ENCODE measurements around the gene CLCN1.
A peak's percentile ranks its signal among the peaks of the same experiment; 100 is the strongest.

The CLCN1 gene

GRCh38 chr7:143286522-143286890 is 29.4 kb upstream of the CLCN1 start:
- no peak for DNase-seq
- no peak for TF ChIP-seq EZH2phosphoT487 (IDR thresholded peaks at IDR 0.05; ENCODE audit: low read length)

GRCh38 chr7:143287339-143287934 is 28.5 kb upstream of the CLCN1 start:
- Histone ChIP-seq H3K9ac (ENCODE audit: low read length) (no peak overlapping the region), H3K4me3 (ENCODE audit: low read length) (peak overlapping the region; percentile 30; the same call in 1 of the 2 replicates), H3K4me2 (ENCODE audit: low read depth, low read length) (peak overlapping the region; percentile 63), H4K20me1 (ENCODE audit: insufficient read depth, low read length) (no peaks in the 10 kb centered on the region), H3K36me3 (replicated peaks; ENCODE audit: insufficient read depth, low read length) (peaks cover 11% of the 10 kb centered on the region), H3K9me2 (replicated peaks; ENCODE audit: insufficient read depth, low read length) (no peaks in the 10 kb centered on the region), H2AFZ (ENCODE audit: low read length) (peak overlapping the region; percentile 90), H3F3A (ENCODE audit: insufficient read depth, low read length) (no peaks in the 10 kb centered on the region), H3K4me1 (ENCODE audit: low read length) (peaks cover 16% of the 10 kb centered on the region), H3K27ac (ENCODE audit: low read length) (no peak overlapping the region), H3K9me3 (replicated peaks; ENCODE audit: insufficient read depth, low read length) (no peaks in the 10 kb centered on the region), H3K27me3 (replicated peaks; ENCODE audit: insufficient read depth, low read length) (no peaks in the 10 kb centered on the region), H3K79me2 (ENCODE audit: low read length) (peaks cover 40% of the 10 kb centered on the region)
- TF ChIP-seq EZH2phosphoT487 (IDR thresholded peaks at IDR 0.05; ENCODE audit: low read length) (no peak), EZH2 (optimal IDR thresholded peaks at IDR 0.05; ENCODE audit: low read depth, low read length) (no peak), CTCF (IDR thresholded peaks at IDR 0.05; ENCODE audit: low read length) (no peak)
- no peak for DNase-seq

More at GRCh38 chr7:143286522-143286890, 29.4 kb upstream of the CLCN1 start:
- Histone ChIP-seq H3K79me2 (ENCODE audit: low read length) (peaks cover 33% of the 10 kb centered on the region), H3K9me2 (replicated peaks; ENCODE audit: insufficient read depth, low read length) (no peaks in the 10 kb centered on the region), H3F3A (ENCODE audit: insufficient read depth, low read length) (no peaks in the 10 kb centered on the region), H3K36me3 (replicated peaks; ENCODE audit: insufficient read depth, low read length) (peaks cover 5% of the 10 kb centered on the region; the same call in 1 of the 2 replicates), H3K4me2 (ENCODE audit: low read depth, low read length) (no peak overlapping the region), H3K9ac (ENCODE audit: low read length) (no peak overlapping the region), H3K4me3 (ENCODE audit: low read length) (no peak overlapping the region), H2AFZ (ENCODE audit: low read length) (no peak overlapping the region), H3K4me1 (ENCODE audit: low read length) (peaks cover 16% of the 10 kb centered on the region), H4K20me1 (ENCODE audit: insufficient read depth, low read length) (no peaks in the 10 kb centered on the region), H3K27ac (ENCODE audit: low read length) (no peak overlapping the region), H3K27me3 (replicated peaks; ENCODE audit: insufficient read depth, low read length) (no peaks in the 10 kb centered on the region), H3K9me3 (replicated peaks; ENCODE audit: insufficient read depth, low read length) (no peaks in the 10 kb centered on the region)

- Histone ChIP-seq H3F3A (ENCODE audit: insufficient read depth, low read length) (no peaks in the 10 kb centered on the region), H2AFZ (ENCODE audit: low read length) (peak within 1 kb of the TSS; percentile 90), H3K4me2 (ENCODE audit: low read depth, low read length) (peak within 1 kb of the TSS; percentile 76), H3K9ac (ENCODE audit: low read length) (peak within 1 kb of the TSS; percentile 92), H3K27me3 (replicated peaks; ENCODE audit: insufficient read depth, low read length) (no peaks in the 10 kb centered on the region), H3K4me1 (ENCODE audit: low read length) (peaks cover 16% of the 10 kb centered on the region), H3K9me2 (replicated peaks; ENCODE audit: insufficient read depth, low read length) (no peaks in the 10 kb centered on the region), H3K79me2 (ENCODE audit: low read length) (peaks cover 43% of the 10 kb centered on the region), H4K20me1 (ENCODE audit: insufficient read depth, low read length) (no peaks in the 10 kb centered on the region), H3K4me3 (ENCODE audit: low read length) (peak within 1 kb of the TSS; percentile 70), H3K9me3 (replicated peaks; ENCODE audit: insufficient read depth, low read length) (no peaks in the 10 kb centered on the region), H3K27ac (ENCODE audit: low read length) (peak within 1 kb of the TSS; percentile 49; the same call in 1 of the 2 replicates), H3K36me3 (replicated peaks; ENCODE audit: insufficient read depth, low read length) (peaks cover 12% of the 10 kb centered on the region)
- DNase-seq, result peak; percentile 99
- peak; percentile 37 for TF ChIP-seq CTCF (IDR thresholded peaks at IDR 0.05; ENCODE audit: low read length)
- TF ChIP-seq EZH2phosphoT487 (IDR thresholded peaks at IDR 0.05; ENCODE audit: low read length), result no peak
These were observed 27.7 kb upstream of the CLCN1 start, which contains the start of gene CASP2 for GRCh38 chr7:143287935-143288826. TSS of gene CASP2 (plus strand) at chr7:143288351. CDS start at chr7:143288456, 105 bp downstream.
